ENCODE results near the gene ELF1.
"Not testable (repeated sequence)": the region's sequence is repeated elsewhere in the genome, so short reads cannot be mapped to it uniquely, and the experiment has no call there.

The ELF1 gene

GRCh38 chr13:41040584-41041334, 21.6 kb upstream of the ELF1 start:
- DNase-seq, result no peak

GRCh38 chr13:41039746-41040145, 20.6 kb upstream of the ELF1 start:
- DNase-seq, result no peak

GRCh38 chr13:41036557-41036956, 17.4 kb upstream of the ELF1 start:
- DNase-seq, result not testable (repeated sequence)

- no peak for DNase-seq
Observed at GRCh38 chr13:41034881-41035280, 15.8 kb upstream of the ELF1 start.

GRCh38 chr13:41034382-41034781, 15.3 kb upstream of the ELF1 start:
- DNase-seq, result no peak

GRCh38 chr13:41032691-41033376, 13.7 kb upstream of the ELF1 start:
- no peak for DNase-seq

- no peak for DNase-seq
Observed at GRCh38 chr13:41029629-41030028, 10.5 kb upstream of the ELF1 start.

- no peak for DNase-seq
Observed at GRCh38 chr13:41028051-41028450, 8.9 kb upstream of the ELF1 start.

GRCh38 chr13:41026788-41027187, 7.7 kb upstream of the ELF1 start:
- DNase-seq, result no peak

- DNase-seq, result no peak
Observed at GRCh38 chr13:41025518-41025917, 6.4 kb upstream of the ELF1 start.

- DNase-seq, result no peak
Observed at GRCh38 chr13:41019578-41020347, 647 bp upstream of the ELF1 start.

- DNase-seq, result no peak
Observed at GRCh38 chr13:41018602-41018948, 541 bp downstream of the ELF1 start.

- DNase-seq, result no peak
Observed at GRCh38 chr13:41017817-41018601, 1.1 kb downstream of the ELF1 start.

GRCh38 chr13:41017159-41017558, 2.0 kb downstream of the ELF1 start:
- no peak for DNase-seq

- DNase-seq, result no peak
Observed at GRCh38 chr13:41015920-41016319, 3.2 kb downstream of the ELF1 start.

- no peak for DNase-seq
Observed at GRCh38 chr13:41013835-41014234, 5.3 kb downstream of the ELF1 start.

- DNase-seq, result no peak
Observed at GRCh38 chr13:41012536-41012935, 6.6 kb downstream of the ELF1 start.

GRCh38 chr13:41011382-41011956, 7.6 kb downstream of the ELF1 start:
- no peak for DNase-seq

- DNase-seq, result no peak
Observed at GRCh38 chr13:41008349-41008980, 10.7 kb downstream of the ELF1 start.

GRCh38 chr13:41007744-41008128, 11.4 kb downstream of the ELF1 start:
- no peak for DNase-seq

GRCh38 chr13:41006978-41007743, 12.0 kb downstream of the ELF1 start:
- DNase-seq, result no peak
